ENCODE data around the gene CUEDC2. TPM values are rescaled to one million over a fixed set of nuclear protein-coding genes. Genes with fewer than 3 reads are reported as not detected.
A peak's percentile ranks its signal among the peaks of the same experiment; 100 is the strongest.

Gene CUEDC2
- total RNA-seq, 1 experiment from 2014 or later, result 40.2 TPM

DNA sequence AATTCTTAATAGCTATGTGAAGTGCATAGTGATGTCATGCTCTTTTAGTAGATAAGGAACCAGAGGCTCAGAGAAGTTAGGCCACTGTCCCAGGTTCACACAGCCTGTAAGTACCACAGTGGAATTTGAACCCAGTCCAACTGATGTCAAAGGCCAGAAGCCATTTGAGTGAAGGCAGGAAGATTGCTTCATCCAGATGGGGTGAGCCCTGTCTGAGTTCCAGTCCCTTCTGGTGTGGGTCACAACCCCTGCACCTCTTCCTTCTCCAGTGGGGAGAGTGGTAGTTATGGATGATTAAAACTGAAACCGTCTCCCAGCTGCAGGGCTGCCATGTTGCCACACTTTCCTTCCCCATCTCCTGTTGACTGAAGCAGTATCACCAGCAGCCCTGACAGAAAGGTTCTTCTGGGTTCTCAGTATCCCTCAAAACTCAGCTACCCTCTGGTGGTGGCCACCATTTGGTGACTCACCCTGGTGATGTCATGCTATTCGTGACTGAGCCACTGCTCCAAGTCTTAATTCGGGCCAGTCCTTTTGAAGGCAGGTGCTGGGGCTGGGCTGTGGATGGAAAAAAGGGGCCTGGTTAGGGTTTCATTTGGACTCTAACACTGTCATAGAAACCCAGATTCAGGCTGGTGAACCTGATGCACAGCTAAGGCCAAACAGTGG lies 20.4 kb upstream of the CUEDC2 start:
- no peaks in the 10 kb centered on the region for H3K27me3 Mint-ChIP-seq (ENCODE audit: low read depth)
- H3K4me1 Mint-ChIP-seq, result peaks cover 45% of the 10 kb centered on the region
- H3K9me3 Mint-ChIP-seq, result no peaks in the 10 kb centered on the region
- H3K4me3 Mint-ChIP-seq, result peak overlapping the region; percentile 82; the same call in 1 of the 2 replicates
- ATAC-seq (no peak), DNase-seq (ENCODE audit: low spot score) (no peak)
- peak overlapping the region; percentile 93 for H3K27ac Mint-ChIP-seq
- H3K36me3 Mint-ChIP-seq, result peaks cover 15% of the 10 kb centered on the region
- POLR2A ChIA-PET, result interaction anchor here (3.0 kb wide), 1 partner anchor 8 kb away, joined by 37 read pairs; no protein-coding TSS in a partner anchor
- TF ChIP-seq ERG (CRISPR knock-in tag; IDR thresholded peaks at IDR 0.05), result no peak
- no peak for TF ChIP-seq TCF7 (CRISPR knock-in tag; IDR thresholded peaks at IDR 0.05; ENCODE audit: low read depth)
- TF ChIP-seq ELF4 (CRISPR knock-in tag; IDR thresholded peaks at IDR 0.05; ENCODE audit: low read depth), result no peak
- no peak for TF ChIP-seq TP53 (CRISPR knock-in tag; IDR thresholded peaks at IDR 0.05)
- no peak for TF ChIP-seq ZNF121 (CRISPR knock-in tag; IDR thresholded peaks at IDR 0.05)
- TF ChIP-seq, protein P1, sequence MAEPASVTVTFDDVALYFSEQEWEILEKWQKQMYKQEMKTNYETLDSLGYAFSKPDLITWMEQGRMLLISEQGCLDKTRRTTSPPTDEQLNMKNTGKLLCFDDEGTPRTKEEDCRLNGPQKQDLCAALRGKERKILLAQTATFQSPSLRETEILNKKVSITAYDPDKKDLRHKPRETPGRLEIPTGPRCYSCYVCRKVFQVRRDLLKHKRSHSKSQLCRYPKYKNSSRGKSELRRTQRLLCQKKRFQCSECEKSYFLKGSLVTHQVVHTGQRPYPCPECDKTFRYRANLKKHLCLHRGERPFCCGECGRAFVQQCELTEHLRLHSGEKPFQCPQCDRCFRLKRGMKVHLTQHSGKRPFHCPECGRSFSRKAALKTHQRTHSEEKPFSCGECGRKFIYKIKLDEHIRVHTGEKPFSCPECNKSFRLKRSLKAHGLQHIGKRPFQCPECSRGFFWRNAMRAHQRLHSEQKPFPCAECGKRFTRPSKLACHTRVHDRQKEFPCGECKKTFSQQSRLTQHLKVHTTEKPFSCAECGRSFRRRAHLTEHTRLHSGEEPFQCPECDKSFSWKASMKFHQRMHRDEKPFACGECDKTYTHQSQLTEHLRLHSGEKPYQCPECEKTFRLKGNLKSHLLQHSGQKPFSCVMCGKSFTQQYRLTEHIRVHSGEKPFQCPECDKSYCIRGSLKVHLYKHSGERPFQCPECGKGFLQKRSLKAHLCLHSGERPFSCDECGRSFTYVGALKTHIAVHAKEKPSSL (CRISPR knock-in tag; conservative IDR thresholded peaks at IDR 0.05), result no peak
- TF ChIP-seq, protein P2, sequence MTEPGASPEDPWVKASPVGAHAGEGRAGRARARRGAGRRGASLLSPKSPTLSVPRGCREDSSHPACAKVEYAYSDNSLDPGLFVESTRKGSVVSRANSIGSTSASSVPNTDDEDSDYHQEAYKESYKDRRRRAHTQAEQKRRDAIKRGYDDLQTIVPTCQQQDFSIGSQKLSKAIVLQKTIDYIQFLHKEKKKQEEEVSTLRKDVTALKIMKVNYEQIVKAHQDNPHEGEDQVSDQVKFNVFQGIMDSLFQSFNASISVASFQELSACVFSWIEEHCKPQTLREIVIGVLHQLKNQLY (CRISPR knock-in tag; IDR thresholded peaks at IDR 0.05), result no peak
- TF ChIP-seq CBFB (CRISPR knock-in tag; IDR thresholded peaks at IDR 0.05; ENCODE audit: low read depth), result no peak
- no peak for TF ChIP-seq EMX1 (CRISPR knock-in tag; IDR thresholded peaks at IDR 0.05)
- CTCF ChIA-PET, result interaction anchor here (0.6 to 1.4 kb wide), 3 partner anchors 20 to 1172 kb away, joined by 3 to 4 read pairs (median 3); partner anchors contain the start of gene CUEDC2

DNA sequence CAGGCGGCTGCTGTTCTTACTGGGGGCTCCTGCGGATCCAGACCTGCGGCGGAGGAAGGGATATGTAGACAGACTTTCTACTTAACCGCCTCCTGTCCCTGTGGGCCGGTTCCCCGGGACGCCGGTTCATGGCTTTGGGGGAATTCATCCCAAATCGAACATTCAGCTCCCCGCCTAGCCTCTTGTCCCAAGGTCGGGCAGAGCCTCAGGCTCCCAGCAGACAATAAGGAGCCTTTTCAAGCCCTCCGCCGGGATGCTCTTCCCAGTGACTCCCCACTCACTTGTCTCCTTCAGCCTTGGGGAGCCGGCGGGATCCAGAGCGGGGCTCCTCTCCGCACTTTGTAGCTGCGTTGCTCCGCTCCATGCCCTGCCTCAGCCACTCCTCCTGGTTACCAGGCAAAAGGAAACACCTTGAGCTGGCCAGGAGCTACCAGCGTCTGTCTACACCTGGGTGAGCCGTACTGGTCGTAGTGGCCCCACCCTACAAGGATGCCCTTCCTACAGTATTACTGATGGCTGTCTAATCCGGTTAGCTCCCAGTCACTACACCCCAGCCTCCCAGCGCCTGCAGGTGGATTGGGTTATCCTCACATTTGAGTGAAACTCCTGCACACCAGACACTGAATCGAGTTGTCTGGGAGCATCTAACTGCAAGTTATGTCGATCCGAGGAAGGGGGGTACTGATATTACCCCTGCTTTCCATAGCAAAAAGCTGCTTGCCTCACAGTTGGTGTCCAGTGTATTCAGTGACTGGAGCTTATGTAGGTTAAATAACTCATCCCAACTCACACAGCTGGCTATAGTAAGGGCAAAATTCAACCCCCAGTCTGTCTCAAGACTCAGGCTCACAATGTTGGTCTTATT lies 19.0 kb upstream of the CUEDC2 start, which contains the start of gene C10orf95:
Gene C10orf95, minus strand, starts transcription at position 439 of the 865 bp plus-strand sequence. CDS start 450 bp downstream, outside the sequence.
- Mint-ChIP-seq H3K9me3 (no peaks in the 10 kb centered on the region), H3K27me3 (ENCODE audit: low read depth) (no peaks in the 10 kb centered on the region), H3K27ac (peak within 1 kb of the TSS; percentile 27; the same call in 1 of the 2 replicates), H3K36me3 (peaks cover 15% of the 10 kb centered on the region), H3K4me3 (peak within 1 kb of the TSS; percentile 82), H3K4me1 (peaks cover 45% of the 10 kb centered on the region)
- ATAC-seq (peak; percentile 9), DNase-seq (ENCODE audit: low spot score) (peak; percentile 36)
- POLR2A ChIA-PET, result interaction anchor here (0.5 to 3.1 kb wide), 13 partner anchors 9 to 115 kb away, joined by 3 to 37 read pairs (median 5); partner anchors contain the start of genes ACTR1A, CUEDC2, FBXL15 and NFKB2
- TF ChIP-seq PRDM15 (CRISPR knock-in tag; IDR thresholded peaks at IDR 0.05) (peak; percentile 7; the same call in 1 of the 2 replicates), TEAD1 (CRISPR knock-in tag; IDR thresholded peaks at IDR 0.05) (no peak), NR3C1 (CRISPR knock-in tag; conservative IDR thresholded peaks at IDR 0.05; ENCODE audit: low read depth) (no peak)
- CTCF ChIA-PET, result interaction anchor here (0.7 to 4.0 kb wide), 22 partner anchors 11 to 221 kb away, joined by 3 to 40 read pairs (median 6); partner anchors contain the start of genes ACTR1A, CUEDC2, FBXL15 and SUFU

All from WTC11 (cell line).